Loucy (cell line): ENCODE measurements around the gene ADAMTS12.

Experiments used
- H2AFZ ChIP-seq: fragments of 200-600 bp; sonication (generic); 2 replicates; pipeline ENCODE4 v1.6.0; 2016; ENCODE audit warnings: antibody characterized with exemption, mild to moderate bottlenecking, low read length, moderate library complexity
- H3F3A ChIP-seq: fragments of 200-600 bp; 2 replicates; pipeline ENCODE4 v1.6.0; 2016; ENCODE audit warnings: antibody characterized with exemption, low read depth, mild to moderate bottlenecking
- H3K27me3 ChIP-seq: fragments of 200-600 bp; sonication (generic); 2 replicates; pipeline ENCODE4 v1.6.1; 2014; ENCODE audit warnings: low read length, mild to moderate bottlenecking; ENCODE audit not compliant: insufficient read depth, poor library complexity, severe bottlenecking
- H3K36me3 ChIP-seq: fragments of 200-600 bp; sonication (generic); 2 replicates; pipeline ENCODE4 v1.6.1; 2016; ENCODE audit warnings: low read length; ENCODE audit not compliant: insufficient read depth
- H3K4me1 ChIP-seq: fragments of 200-600 bp; sonication (generic); 2 replicates; pipeline ENCODE4 v1.5.1; 2014; ENCODE audit warnings: low read length, mild to moderate bottlenecking; ENCODE audit not compliant: insufficient read depth, poor library complexity, severe bottlenecking
- H3K4me2 ChIP-seq: fragments of 200-600 bp; sonication (generic); 2 replicates; pipeline ENCODE4 v1.6.0; 2014; ENCODE audit warnings: antibody characterized with exemption, low read length, low read depth, mild to moderate bottlenecking; ENCODE audit not compliant: poor library complexity, severe bottlenecking
- H3K4me3 ChIP-seq: fragments of 200-600 bp; sonication (generic); 2 replicates; pipeline ENCODE4 v1.5.1; 2014; ENCODE audit warnings: low read length, mild to moderate bottlenecking, mixed read lengths; ENCODE audit not compliant: poor library complexity, severe bottlenecking
- H3K79me2 ChIP-seq: fragments of 200-600 bp; sonication (generic); 2 replicates; pipeline ENCODE4 v1.6.1; 2014; ENCODE audit warnings: low read length; ENCODE audit not compliant: insufficient read depth
- H3K9ac ChIP-seq: fragments of 200-600 bp; sonication (generic); 2 replicates; pipeline ENCODE4 v1.6.0; 2014; ENCODE audit warnings: mild to moderate bottlenecking, low read depth, low read length, moderate library complexity; ENCODE audit not compliant: poor library complexity, severe bottlenecking
- H3K9me2 ChIP-seq: fragments of 200-600 bp; sonication (generic); replicated peaks from 2 replicates; pipeline ENCODE4 v1.6.1; 2016; ENCODE audit warnings: low read depth, low read length, mixed read lengths
- H3K9me3 ChIP-seq: fragments of 200-600 bp; sonication (generic); 2 replicates; pipeline ENCODE4 v1.6.1; 2014; ENCODE audit warnings: mild to moderate bottlenecking, antibody characterized with exemption, low read length, low read depth; ENCODE audit not compliant: insufficient read depth
- H4K20me1 ChIP-seq: fragments of 200-600 bp; sonication (generic); 2 replicates; pipeline ENCODE4 v1.6.0; 2014; ENCODE audit warnings: antibody characterized with exemption, low read length, mild to moderate bottlenecking; ENCODE audit not compliant: insufficient read depth, poor library complexity, severe bottlenecking
- CTCF ChIP-seq: fragments of 200-600 bp; sonication (generic); conservative IDR thresholded peaks from 2 replicates; pipeline ENCODE4 v1.5.1; 2014; ENCODE audit warnings: mild to moderate bottlenecking, antibody characterized with exemption, low read length
- EZH2phosphoT487 ChIP-seq: fragments of 200-600 bp; IDR thresholded peaks from 2 replicates; pipeline ENCODE4 v1.6.1; 2018; ENCODE audit warnings: antibody characterized with exemption, mild to moderate bottlenecking, moderate library complexity, borderline replicate concordance

ADAMTS12 gene

GRCh38 chr5:33477816-33478215, 414.0 kb downstream of the ADAMTS12 start:
- Histone ChIP-seq H3K9ac (no peak overlapping the region), H3K4me2 (no peak overlapping the region), H3F3A (no peaks in the 10 kb centered on the region), H2AFZ (no peak overlapping the region), H3K4me3 (no peak overlapping the region), H3K27me3 (no peaks in the 10 kb centered on the region), H3K36me3 (peaks cover 17% of the 10 kb centered on the region; the same call in 1 of the 2 replicates), H3K79me2 (no peaks in the 10 kb centered on the region), H3K9me2 (no peaks in the 10 kb centered on the region), H3K4me1 (no peaks in the 10 kb centered on the region), H3K9me3 (no peaks in the 10 kb centered on the region), H4K20me1 (no peaks in the 10 kb centered on the region)
- no peak for TF ChIP-seq EZH2phosphoT487
- no peak for TF ChIP-seq CTCF

GRCh38 chr5:33476992-33477391, 414.8 kb downstream of the ADAMTS12 start:
- Histone ChIP-seq H3F3A (no peaks in the 10 kb centered on the region), H3K4me1 (no peaks in the 10 kb centered on the region), H2AFZ (no peak overlapping the region), H3K9me3 (no peaks in the 10 kb centered on the region), H3K9me2 (no peaks in the 10 kb centered on the region), H3K27me3 (no peaks in the 10 kb centered on the region), H4K20me1 (no peaks in the 10 kb centered on the region), H3K9ac (no peak overlapping the region), H3K36me3 (peaks cover 24% of the 10 kb centered on the region; the same call in 1 of the 2 replicates), H3K4me3 (no peak overlapping the region), H3K79me2 (no peaks in the 10 kb centered on the region), H3K4me2 (no peak overlapping the region)
- no peak for TF ChIP-seq EZH2phosphoT487
- no peak for TF ChIP-seq CTCF

- H3F3A ChIP-seq, result no peaks in the 10 kb centered on the region
- no peak overlapping the region for H3K4me2 ChIP-seq
- peaks cover 32% of the 10 kb centered on the region; the same call in 1 of the 2 replicates for H3K36me3 ChIP-seq
- no peaks in the 10 kb centered on the region for H3K27me3 ChIP-seq
- H3K9me3 ChIP-seq, result no peaks in the 10 kb centered on the region
- H3K4me1 ChIP-seq, result no peaks in the 10 kb centered on the region
- H3K4me3 ChIP-seq, result no peak overlapping the region
- H3K9ac ChIP-seq, result no peak overlapping the region
- no peak overlapping the region for H2AFZ ChIP-seq
- H4K20me1 ChIP-seq, result no peaks in the 10 kb centered on the region
- no peaks in the 10 kb centered on the region for H3K9me2 ChIP-seq
- no peaks in the 10 kb centered on the region for H3K79me2 ChIP-seq
- TF ChIP-seq CTCF (no peak), EZH2phosphoT487 (no peak)
Measured at GRCh38 chr5:33475706-33476105, 416.1 kb downstream of the ADAMTS12 start.
